Right hindlimb (tissue), 1 donor: Measurements from ENCODE around the gene SESTD1.

Experiments used
- DNase-seq: peaks from one replicate; pipeline ENCODE4 v3.0.0-alpha.2; 2018

The SESTD1 gene

GRCh38 chr2:179181002-179181401 lies 83.6 kb downstream of the SESTD1 start:
- no peak for DNase-seq

DNA sequence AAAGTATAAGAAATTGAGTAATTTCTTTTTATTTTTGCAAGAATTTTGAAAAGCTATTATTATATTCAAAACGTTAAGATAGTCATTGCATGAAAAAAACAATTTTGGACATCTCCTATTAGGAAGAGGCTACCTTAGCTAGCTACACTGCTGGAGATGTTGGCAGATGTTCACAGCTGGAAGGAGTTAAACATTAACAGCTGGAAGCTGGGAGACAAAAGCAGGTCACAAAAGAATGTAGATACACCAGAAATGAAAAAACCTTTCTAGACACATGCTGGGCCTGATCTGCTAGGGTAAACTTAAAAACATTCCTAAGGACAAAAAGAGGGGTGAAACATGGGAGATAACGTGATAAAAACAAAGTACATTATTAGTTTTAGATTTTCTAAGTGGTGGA lies 84.4 kb downstream of the SESTD1 start:
- DNase-seq = no peak

GRCh38 chr2:179179719-179180118 lies 84.9 kb downstream of the SESTD1 start:
- DNase-seq = no peak

GRCh38 chr2:179177694-179178093 lies 86.9 kb downstream of the SESTD1 start:
- DNase-seq = no peak

- DNase-seq = no peak
These were observed 90.4 kb downstream of the SESTD1 start for GRCh38 chr2:179174240-179174639.

DNA sequence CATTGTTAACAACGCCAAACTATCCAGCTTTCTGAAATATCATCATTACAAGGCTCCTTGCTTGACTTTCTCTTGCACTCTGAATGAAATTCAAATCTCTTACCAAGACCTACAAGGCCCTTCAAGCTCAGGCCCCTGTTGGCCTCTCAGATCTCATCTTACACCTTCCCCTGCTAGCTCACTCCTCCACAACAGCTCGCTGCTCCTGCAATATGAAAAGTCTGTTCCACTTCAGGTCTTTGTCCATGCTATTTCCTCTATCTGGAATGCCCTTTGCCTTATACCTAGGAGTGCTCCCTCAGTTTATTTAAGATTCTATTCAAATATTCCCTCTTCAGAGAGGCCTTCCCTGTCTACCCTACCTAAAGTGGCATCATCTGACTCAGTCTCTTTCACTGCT lies 91.7 kb downstream of the SESTD1 start:
- no peak for DNase-seq

GRCh38 chr2:179171371-179171770 lies 93.3 kb downstream of the SESTD1 start:
- no peak for DNase-seq

DNA sequence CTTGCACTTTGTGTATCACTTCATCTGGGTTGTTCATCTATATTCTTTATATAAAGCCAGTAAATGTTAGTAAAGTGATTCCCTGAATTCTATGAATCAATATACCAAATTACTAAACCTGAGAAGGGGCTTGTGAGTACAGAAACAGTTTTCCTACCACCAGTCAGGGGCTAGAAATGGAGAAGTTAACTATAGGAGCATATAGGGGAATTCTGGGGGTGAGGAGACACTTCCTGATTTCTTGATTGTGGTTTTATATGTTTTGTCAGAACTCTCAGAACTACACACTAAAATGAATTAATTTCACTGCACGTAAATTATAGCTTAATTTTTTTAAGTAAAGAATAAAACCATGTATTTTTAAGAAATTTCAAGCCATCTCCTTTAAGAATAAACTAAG lies 93.7 kb downstream of the SESTD1 start:
- DNase-seq = no peak

GRCh38 chr2:179165356-179166000 lies 99.2 kb downstream of the SESTD1 start:
- DNase-seq = no peak

DNA sequence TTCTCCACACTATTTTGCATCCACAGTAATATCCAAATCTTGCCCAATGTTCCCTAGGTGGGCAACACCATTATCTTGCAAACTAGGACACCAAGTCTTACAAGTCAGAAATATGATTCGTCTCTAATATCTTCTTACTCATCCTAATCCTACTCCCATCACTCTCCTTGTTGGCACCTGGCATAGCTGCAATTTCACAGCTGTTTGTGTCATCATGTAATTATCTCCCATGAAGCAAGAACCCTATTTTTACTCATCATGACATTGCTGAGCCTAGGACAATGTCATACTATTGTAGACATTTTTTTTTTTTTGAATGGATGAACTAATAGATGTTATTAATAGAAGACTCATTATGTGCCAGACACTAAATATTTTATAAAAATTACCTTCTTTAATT lies 123.4 kb downstream of the SESTD1 start:
- no peak for DNase-seq

GRCh38 chr2:179140571-179140970 lies 124.1 kb downstream of the SESTD1 start:
- DNase-seq = no peak

DNA sequence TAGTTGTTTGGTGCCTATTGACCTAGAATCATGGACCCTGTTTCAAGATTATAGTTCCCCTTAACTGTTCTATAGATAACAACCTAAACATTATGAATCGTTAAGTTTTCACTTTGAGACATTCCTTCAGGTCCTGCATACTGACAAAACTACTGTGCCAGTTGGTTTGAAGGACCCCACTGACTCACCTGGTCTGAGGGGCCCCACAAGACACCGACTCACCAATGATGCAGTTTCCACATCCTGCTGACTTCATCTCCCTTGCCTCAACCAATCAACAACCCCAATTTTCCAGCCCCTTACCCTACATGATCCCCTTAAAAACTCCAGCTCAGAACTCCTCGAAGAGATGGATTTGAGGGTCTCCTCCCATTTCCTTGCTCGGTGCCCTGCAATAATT lies 125.1 kb downstream of the SESTD1 start:
- no peak for DNase-seq

- no peak for DNase-seq
These were observed 127.4 kb downstream of the SESTD1 start for GRCh38 chr2:179137200-179137759.

GRCh38 chr2:179133016-179133415 lies 131.6 kb downstream of the SESTD1 start:
- no peak for DNase-seq

DNA sequence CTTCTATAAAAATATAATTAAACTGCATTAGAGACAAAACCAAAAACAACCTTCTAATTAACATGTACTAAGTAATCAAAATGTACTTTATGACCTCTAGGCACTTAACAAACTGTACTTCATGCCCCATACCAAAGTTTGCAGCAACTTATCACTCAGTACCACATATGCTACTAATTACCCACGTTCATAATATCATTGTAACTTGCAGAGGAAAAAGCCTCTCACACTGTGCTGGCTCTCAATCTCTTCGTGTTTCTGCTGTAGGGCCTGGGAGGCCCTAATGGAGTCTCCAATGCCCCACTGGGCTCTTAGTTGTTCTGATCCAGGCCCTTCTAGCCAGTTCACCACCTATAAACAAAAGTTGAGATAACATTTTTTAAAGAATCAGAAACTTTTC lies 132.6 kb downstream of the SESTD1 start:
- no peak for DNase-seq

DNA sequence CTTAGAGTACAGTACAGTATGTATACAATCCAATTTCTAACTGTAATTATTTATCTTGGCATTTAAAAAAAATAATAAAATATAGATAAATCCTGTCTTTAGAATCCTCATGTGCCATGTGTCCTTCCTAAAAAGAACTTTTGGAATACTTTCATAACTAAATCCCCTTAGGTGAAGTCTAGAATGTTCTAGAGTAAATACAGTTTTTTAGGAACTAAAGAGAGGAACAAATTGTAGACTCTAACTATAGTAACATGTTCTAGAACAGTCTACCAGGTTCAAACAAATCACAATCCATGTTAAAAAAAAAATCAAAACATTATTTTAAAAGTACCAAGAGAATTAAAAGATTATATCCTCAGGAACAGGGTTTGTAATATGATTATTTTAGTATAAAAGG lies 134.1 kb downstream of the SESTD1 start:
- DNase-seq = no peak

DNA sequence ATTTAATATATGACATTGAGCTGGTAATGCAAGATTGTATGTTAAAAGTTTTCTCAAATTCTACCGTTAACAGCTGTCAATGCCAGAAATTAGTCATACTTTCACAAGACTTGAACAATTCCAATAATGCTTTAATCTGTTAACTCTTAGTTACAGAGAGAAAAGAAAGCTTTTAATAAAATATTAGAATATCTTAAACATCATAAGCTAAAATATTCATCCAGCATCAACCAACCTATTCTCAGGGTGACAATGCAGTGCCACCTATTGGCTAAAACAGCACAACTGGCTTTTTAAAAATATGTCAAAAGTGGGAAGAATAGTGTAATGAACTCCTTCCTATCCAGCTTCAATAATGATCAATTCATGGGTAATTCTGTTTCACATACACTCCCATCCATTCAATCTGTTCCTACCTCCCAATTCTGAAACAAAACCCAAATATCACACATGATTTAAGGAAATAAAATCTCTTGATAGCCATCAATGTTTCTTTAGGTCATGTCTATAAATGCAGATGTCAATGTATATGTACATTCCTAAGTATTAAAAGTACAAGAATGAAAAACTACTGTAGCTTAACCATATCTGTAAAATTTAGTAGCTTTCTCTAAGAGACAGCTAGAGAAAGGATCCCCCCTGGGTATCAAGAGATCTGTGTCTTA lies 134.9 kb downstream of the SESTD1 start:
- DNase-seq = no peak

GRCh38 chr2:179125404-179125803 lies 139.2 kb downstream of the SESTD1 start:
- no peak for DNase-seq

DNA sequence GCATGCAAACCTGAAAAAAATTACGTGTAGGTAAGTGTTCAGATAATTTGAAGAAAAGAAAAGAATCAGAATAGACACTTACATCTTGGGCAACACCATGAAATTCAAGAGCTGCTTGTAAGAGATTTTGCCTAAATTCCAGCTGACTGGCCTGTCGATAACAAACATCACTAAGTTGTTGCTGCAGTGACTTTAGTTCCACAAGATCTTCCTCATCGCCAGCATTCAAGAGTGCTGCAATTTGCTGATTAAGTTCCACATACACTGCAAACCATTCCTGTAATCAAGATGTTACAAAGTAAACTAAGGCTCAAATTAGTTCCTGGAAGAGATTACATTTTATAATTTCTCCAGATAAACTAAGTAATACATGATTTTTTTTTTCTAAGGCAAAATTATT lies 140.3 kb downstream of the SESTD1 start:
- DNase-seq = no peak

DNA sequence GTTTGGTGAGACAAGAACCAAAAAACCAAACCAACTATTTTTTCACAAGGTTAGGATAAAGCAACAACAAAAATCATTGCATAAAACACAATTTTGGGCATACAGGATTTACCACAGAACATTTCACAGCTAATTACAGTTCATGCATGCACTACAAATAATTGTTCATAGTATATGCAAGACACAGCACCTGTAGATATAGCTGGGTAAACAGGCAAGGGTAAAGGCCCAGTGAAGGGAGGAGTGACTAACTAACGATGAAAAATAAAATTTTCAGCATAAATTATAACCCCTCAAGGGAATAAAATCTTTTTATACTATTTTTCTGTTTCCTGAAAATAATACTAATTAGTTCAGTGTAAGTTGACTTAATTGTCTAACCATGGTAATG lies 141.4 kb downstream of the SESTD1 start:
- no peak for DNase-seq

DNA sequence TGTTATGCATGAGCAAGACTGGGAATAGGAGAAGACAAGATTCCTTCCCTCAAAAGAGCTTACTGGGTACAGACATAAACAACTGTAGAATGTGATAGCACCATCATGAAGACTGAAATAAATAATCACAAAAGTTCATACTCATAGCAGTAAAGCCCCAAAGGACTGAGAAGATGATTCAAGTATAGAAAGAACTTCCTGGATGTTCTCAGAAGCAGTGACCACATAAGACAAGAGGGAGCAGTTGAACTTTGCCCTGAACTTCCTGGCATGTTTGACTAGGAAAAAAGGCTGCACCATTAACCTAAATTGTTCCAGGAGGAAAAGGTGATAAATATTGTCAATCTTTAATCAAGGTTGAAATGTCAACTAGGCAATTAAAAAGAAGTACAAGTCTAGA lies 156.9 kb downstream of the SESTD1 start:
- DNase-seq = no peak

- no peak for DNase-seq
These were observed 157.8 kb downstream of the SESTD1 start for GRCh38 chr2:179106676-179107428.

DNA sequence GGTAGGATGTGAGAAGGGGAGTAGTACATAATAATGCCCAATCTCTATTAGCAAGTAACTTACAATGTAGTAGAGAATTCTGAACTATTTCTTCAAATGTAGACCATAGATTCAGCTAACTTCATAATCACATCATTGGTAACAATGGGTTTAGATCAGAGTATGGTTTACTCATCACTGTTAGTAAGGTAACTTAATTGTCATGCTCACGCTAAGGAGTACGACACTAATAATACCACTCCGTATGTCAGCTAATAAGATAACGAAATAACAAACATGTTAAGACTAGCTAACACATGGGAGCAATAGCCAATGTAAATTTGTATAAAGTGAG lies 158.3 kb downstream of the SESTD1 start:
- no peak for DNase-seq

DNA sequence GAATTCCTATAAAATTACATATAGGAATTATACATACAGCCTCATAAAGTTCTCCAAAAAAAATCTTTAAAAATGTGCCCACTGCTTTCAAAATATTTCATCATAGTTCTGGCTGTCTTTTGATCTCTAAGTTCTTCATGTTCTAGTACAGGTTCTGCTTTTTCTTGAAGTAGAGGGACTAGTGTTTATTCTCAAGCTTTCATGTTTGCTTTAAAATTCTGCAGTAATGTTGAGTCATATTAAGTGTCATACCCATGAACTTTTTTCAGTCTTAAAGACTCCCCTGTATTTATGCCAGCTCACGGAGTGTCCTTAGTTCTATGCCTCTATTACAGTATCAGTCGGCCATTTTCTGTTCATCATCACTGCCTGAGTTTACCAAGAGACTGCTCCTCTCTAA lies 159.9 kb downstream of the SESTD1 start:
- no peak for DNase-seq
